Retinal pigment epithelial cell (primary cell): ENCODE measurements around the gene KRT86.

Experiments
- DNase-seq: peaks from one replicate; pipeline ENCODE4 v3.0.0-alpha.2; 2010; ENCODE audit warnings: low read depth
- H3K4me3 ChIP-seq: 2 replicates; pipeline ENCODE4 v1.5.1; 2011; ENCODE audit warnings: mild to moderate bottlenecking, low read length, control low read depth, moderate library complexity
- TF ChIP-seq, protein P1 (sequence below): conservative IDR thresholded peaks from 2 replicates; pipeline ENCODE4 v1.5.1; 2011; ENCODE audit warnings: low read depth, low read length, control low read depth, inconsistent platforms

KRT86 gene

DNA sequence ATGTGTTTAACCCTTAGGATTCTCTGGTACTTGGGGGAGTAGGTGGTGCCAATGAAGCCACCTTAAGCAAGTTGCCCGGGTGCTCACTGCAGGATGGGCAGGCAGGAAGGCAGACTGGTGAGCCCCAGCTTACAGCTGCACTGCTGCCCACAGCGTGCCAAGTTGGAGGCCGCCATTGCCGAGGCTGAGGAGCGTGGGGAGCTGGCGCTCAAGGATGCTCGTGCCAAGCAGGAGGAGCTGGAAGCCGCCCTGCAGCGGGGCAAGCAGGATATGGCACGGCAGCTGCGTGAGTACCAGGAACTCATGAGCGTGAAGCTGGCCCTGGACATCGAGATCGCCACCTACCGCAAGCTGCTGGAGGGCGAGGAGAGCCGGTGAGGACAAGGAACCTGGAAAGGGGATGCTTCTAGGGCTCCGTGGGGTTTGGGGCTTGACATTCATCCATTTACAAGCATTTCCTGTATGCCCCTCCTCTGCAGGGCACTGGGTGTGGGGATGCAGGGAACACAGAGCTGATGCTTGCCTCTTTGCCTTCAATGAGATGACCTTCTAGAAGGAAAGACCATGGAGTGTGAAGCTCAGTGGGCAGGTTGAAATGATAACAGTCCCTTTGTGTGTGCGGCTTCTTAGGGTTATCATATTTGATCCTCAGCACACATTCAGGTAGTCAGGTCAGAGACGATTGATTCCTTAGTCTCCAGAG, 29.0 kb upstream of the KRT86 start:
- H3K4me3 ChIP-seq: no peak overlapping the region
- TF ChIP-seq, protein P1, sequence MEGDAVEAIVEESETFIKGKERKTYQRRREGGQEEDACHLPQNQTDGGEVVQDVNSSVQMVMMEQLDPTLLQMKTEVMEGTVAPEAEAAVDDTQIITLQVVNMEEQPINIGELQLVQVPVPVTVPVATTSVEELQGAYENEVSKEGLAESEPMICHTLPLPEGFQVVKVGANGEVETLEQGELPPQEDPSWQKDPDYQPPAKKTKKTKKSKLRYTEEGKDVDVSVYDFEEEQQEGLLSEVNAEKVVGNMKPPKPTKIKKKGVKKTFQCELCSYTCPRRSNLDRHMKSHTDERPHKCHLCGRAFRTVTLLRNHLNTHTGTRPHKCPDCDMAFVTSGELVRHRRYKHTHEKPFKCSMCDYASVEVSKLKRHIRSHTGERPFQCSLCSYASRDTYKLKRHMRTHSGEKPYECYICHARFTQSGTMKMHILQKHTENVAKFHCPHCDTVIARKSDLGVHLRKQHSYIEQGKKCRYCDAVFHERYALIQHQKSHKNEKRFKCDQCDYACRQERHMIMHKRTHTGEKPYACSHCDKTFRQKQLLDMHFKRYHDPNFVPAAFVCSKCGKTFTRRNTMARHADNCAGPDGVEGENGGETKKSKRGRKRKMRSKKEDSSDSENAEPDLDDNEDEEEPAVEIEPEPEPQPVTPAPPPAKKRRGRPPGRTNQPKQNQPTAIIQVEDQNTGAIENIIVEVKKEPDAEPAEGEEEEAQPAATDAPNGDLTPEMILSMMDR: no peak
- no peak for DNase-seq

DNA sequence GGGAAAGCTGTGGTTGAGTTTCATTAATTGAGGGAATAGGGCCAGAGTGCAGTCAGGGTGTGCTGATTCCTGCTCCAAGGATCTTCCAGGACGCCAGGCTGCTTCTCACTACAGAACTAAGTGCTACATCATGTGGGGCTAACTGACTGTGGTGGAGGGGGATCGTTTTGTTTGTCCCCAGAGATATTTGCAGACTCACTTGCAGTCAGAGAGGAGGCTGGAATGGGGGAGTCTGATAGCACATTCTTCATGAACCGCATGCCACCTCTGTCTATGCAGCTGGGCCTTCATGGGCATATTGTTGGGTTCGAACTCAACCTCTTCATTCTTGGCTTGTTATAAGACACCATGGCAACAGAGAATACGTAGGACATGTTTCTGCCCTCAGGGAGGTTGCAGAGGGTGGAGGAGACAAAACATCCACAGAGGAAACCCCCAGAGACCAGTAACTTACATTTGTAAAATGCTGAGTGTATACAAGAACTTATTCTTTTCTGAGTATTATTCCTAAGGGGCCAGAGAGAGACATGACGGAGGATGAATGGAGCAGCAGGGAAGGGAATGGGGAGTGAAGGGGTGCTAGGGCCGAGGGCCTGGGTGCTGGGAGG, 28.4 kb upstream of the KRT86 start:
- TF ChIP-seq, protein P1: no peak
- DNase-seq: no peak
- no peak overlapping the region for H3K4me3 ChIP-seq

DNA sequence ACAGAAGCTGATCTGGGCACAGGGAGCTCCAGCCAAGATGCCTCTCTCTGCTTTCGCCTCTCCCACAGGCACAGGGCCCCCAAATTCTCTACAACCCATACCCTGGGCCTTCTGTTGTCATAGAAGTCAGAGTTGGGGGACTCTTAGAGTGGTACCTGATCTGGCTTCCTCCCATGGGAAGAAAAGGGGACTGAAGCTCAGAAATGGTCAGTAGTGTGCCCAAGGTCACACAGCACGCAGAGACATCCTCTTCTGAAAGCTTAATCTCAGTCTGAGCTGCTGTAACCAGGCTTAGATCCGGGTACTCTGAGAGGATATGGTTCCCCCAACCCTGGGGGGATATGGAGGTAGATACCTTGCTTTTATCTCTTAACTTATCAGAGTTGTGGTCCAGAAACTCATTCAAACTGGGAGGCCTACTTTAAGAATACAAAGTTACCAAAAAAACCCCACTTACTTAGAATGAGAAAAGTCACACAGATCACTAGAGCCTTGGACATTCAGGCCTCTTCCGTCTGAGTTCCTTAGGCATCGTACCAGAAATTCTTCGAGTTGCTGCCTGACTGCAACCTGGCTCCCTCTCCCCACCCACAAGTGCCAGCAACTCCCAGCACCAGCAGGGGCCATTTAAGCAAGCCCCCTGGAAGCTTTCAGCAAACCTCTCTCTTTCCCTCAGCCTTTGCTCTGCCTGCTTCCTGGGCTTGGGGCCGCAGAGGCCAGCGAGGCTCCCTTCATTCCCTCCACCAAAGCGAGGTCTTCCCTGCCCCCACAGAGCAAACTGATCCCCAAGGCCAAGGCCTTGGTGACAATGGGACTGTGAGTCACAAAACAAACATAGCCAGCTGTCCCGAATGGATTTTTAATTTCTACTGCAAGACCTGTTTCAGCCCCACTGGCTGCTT, 27.5 kb upstream of the KRT86 start:
- TF ChIP-seq, protein P1: no peak
- no peak overlapping the region for H3K4me3 ChIP-seq
- no peak for DNase-seq

DNA sequence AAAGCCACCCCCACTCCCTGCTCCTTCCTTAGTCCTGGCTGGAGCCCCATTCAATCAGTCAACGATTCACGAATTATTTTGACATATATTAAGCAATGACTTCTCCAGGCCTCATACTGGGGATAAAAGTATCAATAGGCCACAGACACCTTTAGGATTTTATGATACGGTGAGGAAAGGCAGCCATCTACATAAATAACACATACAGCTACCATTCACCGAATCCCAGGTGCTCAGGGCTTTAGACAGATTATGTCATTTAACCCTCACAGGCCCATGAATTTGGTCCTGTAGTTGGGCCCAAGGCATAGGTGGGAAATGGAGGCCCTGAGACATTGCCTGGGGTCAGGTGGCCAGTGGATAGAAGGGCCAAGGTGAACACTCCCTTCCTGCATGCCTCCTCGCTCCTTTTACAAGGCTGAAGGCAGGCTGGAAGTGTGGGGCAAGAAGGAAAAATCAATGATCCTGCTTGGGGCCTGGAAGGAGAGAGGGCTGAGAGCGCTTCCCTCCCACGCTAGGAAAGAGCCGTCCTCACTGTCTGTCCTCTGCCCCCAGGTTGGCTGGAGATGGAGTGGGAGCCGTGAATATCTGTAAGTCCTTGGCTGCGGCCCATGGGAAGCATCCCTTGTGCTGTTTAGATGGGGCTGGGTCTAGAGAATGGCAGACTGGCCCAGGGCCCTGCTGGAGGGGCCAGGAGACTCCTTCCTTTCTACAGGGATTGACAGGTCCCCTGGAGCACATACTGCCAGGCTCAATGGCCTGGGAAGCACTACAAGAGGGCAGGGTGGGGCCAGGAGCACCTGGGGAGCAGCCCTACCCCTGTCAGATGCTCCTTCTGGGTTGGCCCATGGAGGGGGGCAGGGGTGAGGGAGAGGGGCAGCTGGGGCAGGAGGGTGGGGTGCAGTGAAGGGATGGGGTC, 26.6 kb upstream of the KRT86 start:
- no peak overlapping the region for H3K4me3 ChIP-seq
- TF ChIP-seq, protein P1: no peak
- no peak for DNase-seq

DNA sequence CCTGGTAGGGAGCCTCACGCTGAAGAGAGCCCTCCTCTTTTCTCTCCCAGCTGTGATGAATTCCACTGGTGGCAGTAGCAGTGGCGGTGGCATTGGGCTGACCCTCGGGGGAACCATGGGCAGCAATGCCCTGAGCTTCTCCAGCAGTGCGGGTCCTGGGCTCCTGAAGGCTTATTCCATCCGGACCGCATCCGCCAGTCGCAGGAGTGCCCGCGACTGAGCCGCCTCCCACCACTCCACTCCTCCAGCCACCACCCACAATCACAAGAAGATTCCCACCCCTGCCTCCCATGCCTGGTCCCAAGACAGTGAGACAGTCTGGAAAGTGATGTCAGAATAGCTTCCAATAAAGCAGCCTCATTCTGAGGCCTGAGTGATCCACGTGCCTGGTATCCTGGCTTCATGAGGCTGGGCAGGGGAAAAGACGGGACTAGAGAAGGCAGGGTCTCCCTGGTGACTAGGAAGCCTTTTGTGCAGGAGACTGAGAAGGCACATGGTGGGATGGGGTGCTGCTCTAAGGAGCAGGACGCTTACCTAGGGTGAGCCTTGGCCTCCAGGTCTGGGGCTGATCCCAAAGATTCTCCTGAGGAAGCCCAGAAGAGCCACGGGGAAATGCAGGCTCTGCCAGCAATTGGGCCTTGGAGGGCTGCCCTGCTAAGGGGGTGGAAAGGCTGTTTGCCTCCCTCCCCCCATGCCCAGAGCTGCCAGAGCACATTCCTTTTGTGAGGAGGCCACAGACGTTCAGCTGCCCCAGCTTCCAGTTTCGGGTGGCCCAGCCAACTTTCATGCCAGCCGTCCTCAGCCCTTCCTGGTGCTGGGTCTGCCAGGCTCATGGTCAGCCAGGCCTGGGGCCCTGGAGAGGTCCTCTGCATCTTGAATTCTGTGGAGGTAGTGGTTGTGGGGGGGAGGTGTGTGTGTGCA, 25.6 kb upstream of the KRT86 start:
- no peak overlapping the region for H3K4me3 ChIP-seq
- DNase-seq: no peak
- TF ChIP-seq, protein P1: no peak
